Activated CD8-positive, alpha-beta memory T cell treated with anti-CD3 and anti-CD28 coated beads, Interleukin-2, amount 50 U/mL, for 48 hours (primary cell): ENCODE measurements around the gene APEX1.

ENCODE experiments used
- DNase-seq: peaks from one replicate; pipeline ENCODE4 v3.0.0-alpha.2; 2020

Gene APEX1

DNA sequence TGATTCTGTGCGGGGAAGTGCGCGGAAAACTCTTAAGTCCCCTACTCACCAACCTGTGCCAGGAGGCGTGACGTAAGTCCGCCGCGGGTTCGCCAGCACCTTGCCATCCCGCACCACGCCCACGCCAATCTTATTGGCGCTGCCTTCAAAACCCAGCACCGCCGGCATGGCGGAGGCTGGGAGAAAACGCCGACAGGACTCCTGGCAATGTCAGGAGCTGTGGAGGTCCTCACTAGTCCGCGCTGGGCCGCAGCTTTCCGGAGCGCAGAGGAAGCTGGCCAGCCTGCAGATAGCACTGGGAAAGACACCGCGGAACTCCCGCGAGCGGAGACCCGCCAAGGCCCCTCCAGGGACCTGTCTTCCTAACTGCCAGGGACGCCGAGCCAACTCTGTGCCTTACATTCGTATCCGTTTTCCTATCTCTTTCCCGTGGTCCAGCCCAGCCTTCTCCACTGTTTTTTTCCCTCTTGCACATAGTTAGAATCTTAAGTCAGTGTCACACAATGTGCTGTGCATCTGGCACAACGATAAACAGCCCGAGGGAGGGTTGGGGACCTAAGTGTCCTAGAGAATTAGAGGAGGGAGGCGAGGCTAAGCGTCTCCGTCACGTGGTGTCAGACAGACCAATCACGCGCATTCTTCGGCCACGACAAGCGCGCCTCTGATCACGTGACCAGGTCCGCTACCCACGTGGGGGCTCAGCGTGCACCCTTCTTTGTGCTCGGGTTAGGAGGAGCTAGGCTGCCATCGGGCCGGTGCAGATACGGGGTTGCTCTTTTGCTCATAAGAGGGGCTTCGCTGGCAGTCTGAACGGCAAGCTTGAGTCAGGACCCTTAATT is at the start of gene APEX1, which contains the start of gene OSGEP:
Gene APEX1, plus strand, starts transcription at position 711 of the 839 bp plus-strand sequence. CDS start 420 bp downstream, outside the sequence.
Gene OSGEP, minus strand, starts transcription at position 297 of the 839 bp plus-strand sequence. Its CDS starts 129 bp downstream, at position 168.
- DNase-seq, result peak; percentile 96

DNA sequence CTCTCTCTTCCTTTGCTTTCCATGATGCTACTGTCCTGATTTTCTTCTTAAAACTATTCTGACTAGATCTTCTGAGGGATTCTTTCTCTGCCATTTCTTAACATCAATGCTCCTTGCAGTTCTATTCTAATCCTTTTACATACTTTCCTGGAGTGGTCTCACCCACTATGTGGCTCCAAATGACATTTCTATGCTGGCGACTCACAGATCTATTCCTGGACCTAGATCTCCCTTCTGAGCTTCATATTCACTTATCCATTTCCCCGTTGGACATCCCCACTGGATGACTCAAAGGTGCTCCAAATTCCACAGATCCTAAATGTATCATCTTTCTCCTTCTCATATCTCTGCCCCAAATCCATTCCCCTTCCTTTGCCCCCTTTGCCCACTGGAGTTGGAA is 45.8 kb upstream of the APEX1 start:
- DNase-seq, result no peak

DNA sequence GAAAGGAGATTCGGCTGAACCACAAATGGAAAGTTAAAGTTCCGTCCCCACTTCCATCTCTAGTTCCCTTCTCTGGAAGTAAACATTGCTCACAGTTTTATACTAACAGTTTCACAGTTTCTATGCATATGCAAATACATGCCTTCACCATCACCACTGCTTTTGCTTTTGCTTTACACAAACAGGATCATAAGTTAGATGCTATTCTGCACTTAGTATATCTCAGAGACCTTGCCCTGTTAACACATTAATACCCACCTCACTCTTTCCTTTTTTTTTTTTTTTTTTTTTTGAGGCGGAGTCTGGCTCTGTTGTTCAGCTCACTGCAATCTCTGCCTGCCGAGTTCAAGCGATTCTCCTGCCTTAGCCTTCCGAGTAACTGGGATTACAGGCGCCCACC is 42.6 kb upstream of the APEX1 start:
- DNase-seq, result no peak

DNA sequence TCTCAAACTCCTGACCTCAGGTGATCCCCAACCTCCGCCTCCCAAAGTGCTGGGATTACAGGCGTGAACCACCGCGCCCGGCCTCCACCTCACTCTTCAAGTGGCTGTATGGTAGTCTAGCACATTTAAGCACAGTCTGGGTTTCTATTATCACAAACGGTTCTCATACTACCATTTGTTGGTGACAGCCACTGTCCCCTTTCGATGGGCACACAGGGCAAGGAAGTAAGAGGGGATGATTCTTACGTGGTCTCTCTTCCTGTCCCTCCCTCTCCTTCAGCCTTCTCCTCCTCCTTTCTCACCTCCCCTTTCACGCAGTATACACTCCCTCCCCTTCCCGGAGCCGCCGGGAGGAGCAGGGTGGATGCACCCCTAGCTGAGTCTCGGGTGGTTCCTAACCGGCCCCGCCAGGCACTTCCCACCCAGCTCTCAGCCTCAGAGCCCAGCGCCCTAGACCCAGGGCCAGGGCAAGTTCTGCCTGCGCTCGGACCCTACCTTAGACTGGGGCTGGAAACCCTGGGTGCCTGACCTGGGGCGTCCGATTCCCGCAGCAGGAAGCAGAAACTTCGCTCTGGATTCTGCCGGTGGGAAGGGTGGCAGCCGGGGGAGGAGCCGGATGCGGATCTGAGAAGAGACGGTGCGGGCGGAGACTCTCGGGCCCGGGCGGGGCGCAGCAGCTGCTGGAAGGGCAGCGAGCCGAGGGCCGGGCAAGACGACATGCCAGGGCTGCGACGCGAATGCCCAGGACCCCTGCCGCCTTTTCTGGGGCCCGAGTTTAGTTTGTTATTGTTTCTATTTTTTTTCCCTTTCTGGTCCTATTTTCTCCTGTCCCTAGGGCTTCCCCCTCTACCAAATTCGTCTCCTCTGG is 41.9 kb upstream of the APEX1 start, which contains the start of gene TEP1:
Gene TEP1, minus strand, starts transcription at position 626 of the 868 bp plus-strand sequence. CDS start 5,062 bp downstream, outside the sequence.
- peak; percentile 88 for DNase-seq

DNA sequence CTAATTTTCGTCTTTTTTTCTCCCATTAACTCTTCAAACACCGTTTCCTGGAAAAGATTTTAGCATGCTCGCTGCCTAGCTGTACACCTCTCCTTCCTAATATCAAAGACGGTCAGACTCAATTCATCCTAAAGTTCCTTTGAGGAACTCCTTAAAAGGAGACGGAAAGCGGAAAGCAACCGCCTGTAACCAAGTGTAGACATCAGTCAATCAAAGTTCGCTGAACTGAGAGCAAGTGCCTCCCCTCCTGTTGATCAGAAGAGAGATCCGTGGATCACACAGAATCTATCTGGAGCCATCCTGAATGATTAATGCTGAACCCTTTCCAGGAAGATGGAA is 41.3 kb upstream of the APEX1 start:
- DNase-seq, result no peak

DNA sequence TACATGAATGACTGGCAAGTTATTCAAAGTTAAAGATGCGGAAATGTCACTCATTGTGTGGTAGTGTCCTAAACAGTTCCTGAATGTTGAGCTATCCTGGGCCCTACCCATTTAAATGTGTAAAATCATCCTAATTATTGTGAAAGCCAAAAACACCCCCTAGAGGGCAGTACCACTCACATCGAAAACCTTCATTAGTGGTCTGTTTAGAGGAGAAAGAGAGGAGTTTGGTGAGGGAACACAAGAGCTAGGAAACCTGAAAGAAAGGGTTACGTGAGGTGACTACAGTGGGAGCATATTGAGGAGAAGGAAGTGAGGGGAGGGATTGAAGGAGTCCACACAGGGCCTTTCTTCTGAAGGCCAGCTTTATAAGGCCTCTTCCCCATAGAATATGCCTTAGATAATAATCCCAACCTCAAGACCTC is 39.2 kb upstream of the APEX1 start:
- no peak for DNase-seq

DNA sequence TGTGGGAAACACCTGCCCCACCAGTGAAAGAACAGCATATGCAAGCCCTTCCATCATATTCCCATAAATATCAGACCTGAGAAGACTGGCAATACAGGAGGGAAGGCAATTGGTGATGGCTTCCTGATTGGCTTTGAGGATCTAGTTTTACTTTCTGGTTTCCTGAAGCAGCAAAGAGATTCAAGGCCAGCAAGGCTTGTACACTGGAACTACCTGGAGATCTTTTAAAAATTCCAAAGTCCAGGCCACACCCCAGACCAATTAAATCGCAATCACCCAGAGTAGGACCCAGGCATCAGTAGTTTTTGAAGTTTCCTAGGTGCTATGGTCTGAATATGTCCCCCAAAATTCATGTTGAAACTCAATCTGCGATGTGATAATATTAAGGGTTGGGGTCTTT is 38.8 kb upstream of the APEX1 start:
- DNase-seq, result no peak

DNA sequence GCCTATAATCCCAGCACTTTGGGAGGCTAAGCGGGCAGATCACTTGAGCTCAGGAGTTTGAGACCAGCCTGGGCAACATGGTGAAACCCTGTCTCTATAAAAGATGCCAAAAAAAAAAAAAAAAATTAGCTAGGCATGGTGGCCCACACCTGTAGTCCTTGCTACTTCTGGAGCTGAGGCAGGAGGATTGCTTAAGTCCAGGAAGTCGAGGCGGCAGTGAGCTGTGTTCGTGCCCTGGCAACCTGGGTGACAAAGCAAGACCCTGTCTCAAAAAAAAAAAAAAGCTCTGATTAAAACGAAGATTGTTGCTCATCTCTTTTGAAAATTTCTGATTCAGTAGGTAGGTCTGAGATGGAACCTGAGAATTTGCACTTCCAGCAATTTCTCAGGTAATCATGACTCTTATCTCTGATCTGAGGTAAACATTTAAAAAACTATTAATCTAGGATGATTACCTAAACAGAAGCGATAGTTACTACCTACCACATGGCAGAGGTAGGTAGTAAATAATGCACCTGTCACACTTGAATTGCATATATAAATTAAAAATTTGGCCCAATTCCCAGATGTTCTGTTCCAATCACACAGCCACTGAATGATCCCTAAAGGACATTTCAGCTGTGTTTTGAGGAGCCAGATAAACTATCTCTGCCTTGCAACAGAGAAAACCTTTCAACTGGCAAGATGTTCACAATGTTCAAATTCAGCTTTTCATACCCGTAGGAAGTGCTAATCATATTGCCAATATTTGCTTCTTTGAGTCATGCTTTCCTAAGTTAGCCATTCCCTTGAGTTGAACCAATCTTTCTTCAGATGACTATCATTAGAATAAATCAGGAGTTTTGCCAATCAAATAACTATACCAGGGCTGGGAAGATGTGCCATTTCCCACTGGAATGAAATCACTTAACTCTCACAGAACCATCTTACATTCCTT is 37.5 kb upstream of the APEX1 start:
- DNase-seq, result no peak

DNA sequence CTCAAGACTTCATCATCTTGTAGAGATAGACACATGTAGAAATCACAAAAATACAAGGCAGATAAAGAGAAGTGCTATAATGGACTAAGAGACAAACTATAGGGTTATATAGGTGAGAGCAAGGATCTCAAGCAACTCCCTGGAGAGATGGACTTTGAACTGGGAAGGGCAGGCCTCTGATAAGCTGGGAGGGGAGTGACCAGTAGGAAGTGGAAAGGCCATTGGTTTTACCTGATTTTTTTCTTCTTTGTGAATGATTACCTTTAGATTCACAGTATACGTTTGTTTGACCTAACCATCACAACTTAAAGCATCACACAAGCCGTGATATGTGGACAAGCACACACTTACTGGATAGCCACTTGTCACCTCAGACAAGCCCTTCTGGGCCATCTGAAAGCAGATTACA is 36.5 kb upstream of the APEX1 start:
- no peak for DNase-seq

DNA sequence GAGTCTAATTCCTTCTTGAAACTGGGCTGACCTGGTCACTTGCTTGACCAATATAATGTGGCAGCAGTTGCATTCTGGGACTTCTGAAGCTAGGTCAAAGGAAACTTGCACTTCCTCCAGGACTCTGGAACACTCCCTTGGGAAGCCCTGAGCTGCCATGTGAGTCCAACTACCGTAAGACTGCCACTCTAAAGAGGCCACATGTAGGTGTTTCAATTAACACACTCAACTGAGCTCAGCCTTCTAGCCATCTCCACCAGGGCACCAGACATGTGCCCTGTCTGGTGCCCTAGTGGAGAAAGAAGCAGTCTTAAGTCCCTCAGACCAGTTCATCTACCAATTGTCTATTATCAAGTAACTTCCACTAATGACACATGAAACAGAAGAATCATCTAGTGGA is 35.6 kb upstream of the APEX1 start:
- no peak for DNase-seq

DNA sequence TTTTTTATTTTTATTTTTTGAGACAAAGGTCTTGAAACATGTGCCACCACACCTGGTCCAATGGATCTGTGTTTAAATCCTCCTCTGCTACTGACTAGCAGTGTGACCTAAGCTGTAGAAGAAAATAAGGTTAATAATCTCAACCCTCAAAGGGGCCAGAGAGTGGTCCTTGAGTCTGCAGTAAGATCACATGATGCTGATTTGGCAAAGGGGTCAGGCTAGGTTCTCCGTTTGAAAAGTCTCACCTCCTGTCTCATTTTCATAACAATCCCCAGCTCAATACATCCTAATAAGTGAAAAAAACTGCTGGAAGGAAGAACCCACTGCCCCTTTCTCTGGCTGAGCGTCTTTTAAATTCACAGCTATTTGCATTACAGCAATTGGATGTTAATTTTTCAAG is 33.8 kb upstream of the APEX1 start:
- no peak for DNase-seq

DNA sequence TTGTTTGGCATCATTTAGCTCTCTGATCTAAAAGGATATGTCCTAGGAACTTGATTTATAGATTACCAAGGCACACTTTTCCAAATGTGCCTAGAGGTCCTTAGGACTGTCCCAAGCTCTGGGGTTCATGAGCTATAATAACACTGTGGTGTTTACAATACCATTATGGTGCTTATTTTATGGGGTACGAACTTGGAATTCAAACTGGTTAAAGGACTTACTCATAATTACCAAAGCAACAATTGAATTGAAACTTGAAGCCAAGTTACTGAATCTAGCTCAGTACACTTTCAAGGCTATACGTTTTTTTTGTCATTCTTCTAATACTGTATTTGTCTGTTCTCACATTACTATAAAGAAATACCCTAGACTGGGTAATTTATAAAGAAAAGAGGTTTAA is 32.1 kb upstream of the APEX1 start:
- no peak for DNase-seq

DNA sequence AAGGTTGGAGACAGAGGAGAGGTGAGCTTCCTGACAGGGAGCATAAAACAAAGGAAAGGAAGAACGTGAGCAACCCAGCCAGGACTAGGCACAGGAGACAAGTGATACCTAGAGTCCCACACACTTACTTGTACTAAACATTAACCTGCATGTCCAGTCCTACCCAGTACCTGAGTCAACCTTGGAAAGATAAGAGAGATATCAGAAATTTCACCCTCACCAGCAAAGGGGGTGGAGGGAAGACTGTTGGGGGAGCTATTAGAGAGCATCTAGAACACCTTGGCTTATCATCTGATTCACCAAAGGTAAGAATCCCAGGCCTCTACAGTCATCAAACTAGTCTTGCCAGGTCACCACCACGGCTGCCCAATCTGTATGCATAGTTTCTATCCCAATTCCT is 30.2 kb upstream of the APEX1 start:
- no peak for DNase-seq

DNA sequence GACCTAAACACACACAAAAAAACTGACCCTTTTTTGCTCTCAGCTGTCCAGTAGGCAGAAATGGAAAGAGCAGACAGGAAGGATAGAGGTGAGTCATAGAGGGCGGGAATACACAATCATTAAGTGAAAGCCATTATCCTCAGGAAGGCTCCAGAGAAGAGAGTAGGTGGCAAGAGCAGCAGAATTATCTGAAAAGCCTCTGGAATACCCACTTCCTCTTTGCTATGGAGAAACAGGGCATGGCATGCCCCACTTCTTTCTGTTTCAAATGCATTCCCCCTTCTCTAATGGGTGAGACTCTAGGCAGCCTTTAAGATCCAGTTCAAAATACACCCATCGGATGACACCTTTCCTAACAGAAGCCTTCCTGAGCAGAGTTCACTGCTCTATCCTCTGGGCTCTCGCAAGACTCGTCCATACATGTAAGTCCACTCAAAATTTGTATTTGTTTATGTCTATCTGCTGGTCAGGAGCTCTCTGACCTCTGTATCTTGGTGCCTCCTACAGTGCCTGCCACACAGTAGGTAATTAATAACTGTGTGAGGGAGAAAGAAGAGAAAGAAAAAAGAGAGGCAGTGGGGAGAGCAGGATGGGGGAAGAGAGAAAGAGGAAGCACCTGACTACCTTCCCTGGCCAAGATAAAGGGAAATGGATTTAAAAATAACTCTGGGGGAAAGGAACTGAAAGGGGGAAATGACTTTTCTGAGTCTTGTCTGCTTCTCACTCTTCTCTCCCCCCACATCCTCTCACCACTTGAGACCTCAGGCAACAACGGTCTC is 27.6 kb upstream of the APEX1 start:
- no peak for DNase-seq

DNA sequence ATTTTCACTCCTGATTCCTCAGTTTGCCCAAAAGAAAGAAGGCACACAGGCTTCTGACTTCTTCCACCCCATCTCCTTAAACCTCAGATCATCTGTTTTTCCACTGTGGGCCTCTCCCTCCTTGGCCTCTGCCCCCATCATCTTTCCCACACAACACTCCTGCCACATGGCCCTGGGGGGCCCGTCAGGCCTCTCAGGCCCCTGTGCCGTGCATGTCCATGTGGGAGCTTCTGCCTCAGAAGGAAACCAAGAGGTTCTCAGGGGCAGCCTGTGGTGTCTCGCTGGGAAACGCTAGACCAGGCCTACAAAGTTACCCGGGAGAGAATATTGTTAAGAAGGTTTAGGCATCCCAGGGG is 27.0 kb upstream of the APEX1 start:
- no peak for DNase-seq

DNA sequence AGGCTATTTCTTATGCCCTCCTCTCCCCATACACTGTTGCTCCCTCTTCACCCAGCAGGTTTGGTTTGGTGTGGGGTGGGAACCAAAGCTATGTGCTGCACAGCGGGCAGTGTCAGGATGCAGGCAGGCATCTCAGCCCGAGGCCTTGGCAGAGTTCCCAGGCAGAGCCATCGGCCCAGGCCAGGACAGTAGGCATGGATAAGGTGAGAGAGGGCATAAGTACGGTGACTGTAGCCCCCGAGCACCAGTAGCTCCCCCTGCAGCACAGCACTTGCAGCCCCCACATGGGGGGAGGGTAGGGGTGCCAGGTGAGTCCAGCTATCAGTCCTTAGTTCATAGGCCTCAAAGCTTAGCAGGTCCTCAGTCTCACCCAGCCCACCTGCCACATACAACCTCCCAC is 26.2 kb upstream of the APEX1 start:
- DNase-seq, result no peak

DNA sequence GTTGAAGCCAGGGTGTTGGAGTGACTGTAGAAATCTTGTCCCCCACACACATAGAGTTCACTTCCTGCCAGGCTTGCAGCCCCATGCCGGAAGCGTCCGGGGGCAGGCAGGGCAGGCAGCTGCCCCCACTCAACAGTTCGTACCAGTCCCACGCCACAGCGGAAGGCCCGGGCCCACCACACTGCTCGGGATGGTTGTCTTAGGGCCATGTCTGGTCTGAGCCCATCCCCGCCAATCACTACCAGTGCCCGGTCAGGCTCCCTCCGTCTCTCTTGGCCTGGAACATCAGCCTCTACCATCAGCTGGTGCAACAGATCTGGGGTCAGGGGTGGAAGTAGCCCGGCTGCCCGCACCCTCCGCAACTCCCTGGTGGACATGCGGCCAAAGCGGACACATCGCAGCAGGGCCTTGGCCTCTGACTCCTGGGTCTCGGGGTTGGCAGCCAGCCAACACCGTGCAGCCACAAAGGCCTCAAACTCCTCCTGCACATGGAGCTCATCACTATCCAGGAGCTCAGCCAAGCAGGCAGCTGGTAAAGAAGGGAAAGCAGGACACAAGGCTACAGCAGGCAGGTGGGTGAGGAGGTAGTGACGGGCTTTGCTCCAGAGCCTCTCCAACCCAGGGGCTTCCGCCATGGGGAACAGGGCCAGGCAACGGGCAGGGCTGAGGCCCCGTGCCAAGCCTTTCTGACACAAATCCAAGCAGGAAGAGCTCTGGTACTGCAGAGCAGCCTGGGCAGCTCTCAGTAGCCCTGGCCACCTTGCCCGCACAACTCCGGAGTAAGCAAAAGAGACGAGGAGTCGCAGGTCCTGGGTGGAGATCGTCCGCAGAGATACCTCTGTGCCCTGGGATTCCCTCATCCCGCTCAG is 25.0 kb upstream of the APEX1 start:
- DNase-seq, result no peak

DNA sequence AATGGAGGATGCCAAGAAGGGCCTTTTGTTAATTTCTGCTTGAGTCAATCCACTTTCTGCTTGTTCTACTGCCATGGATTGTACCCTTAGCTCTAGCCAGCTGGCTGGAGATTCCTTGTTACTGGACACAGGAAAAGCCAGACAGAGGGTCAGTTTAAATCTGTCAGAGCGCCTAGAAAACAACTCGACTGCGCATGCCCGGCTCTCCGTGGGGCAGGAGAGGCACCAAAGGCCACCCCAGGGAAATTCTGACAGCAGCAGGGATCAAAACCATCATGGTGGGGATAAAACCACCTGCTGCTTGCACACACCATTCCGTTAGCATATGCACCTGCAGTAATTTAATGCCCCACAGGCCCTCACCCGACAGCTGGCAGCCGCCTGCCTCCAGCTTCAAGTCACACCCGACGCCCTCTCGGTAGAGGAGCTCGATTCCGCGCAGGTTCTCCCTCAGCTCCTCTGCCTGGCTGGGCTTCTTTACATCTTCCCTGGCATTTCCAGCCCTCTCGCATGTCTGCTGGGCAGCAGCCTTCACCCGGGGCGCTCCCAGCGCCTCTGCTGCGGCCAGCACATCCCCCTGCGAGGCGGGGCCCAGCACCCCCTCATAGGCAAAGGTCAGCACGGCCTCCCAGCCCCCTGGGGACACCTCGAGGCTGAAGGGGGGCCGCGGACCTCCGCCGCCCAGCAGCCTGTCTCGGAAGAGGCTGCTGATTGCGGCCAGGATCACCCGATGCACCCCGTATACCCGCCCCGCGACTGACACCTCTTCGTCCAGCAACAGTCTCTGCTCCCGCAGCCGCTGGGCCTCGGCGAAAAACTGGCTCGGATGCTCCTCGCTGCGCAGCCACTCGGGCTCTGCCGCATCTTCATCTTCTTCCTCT is 20.1 kb upstream of the APEX1 start:
- no peak for DNase-seq

DNA sequence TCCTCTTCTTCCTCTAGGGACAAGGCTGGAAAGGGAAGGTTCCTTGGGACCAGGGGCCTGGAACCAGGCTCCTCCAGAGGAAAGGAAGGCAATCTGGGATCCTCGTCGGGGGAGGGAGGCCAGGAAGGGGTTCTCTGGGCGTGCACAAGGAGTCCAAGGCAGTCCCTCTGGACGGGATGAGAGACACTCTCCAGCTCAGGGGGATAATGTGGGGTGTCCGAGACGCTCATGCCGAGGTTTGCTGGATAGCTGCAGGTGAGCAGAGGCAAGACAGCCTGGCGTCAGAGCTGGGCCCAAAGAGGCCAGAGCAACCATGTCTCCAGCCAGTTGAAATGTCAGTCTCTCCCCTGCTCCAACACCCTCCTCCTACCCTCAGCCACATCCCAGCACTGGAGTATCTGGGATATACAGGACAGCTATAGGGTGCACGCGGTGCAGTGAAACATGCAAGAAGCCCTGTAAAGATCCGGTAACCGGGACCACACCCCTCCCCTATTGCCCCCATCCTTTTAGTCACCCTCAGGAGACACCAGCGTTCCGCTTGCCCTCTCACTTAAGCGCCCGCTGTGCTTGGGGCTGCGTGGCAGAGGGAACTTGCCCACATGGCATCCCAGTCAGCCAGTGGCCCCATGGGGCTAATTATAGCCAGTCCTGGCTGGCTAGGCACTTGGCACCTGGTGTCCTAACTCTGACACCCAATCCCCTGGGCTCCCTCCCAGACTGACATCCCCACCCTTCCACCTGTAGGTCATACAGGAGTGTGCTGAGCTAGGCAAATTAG is 19.3 kb upstream of the APEX1 start, which contains the start of gene KLHL33:
Gene KLHL33, minus strand, starts transcription at position 585 of the 781 bp plus-strand sequence. Its CDS starts 355 bp downstream, at position 230.
- DNase-seq, result no peak
